ENCODE measurements around the gene SLC39A5. TPM values are rescaled to one million over a fixed set of nuclear protein-coding genes. Genes with fewer than 3 reads are reported as not detected.
A peak's percentile ranks its signal among the peaks of the same experiment; 100 is the strongest.
"Not testable (repeated sequence)": the region's sequence is repeated elsewhere in the genome, so short reads cannot be mapped to it uniquely, and the experiment has no call there.

The SLC39A5 gene
- total RNA-seq, 1 donor from 2014 or later, result not detected

GRCh38 chr12:56244494-56244893, 14.6 kb downstream of the SLC39A5 start:
- no peak for DNase-seq (ENCODE audit: low spot score)

GRCh38 chr12:56247923-56248322, 18.1 kb downstream of the SLC39A5 start:
- DNase-seq (ENCODE audit: low spot score), result no peak

- no peak for DNase-seq (ENCODE audit: low spot score)
Observed at GRCh38 chr12:56248711-56249110, 18.9 kb downstream of the SLC39A5 start.

GRCh38 chr12:56252649-56253048, 22.8 kb downstream of the SLC39A5 start:
- no peak for DNase-seq (ENCODE audit: low spot score)

GRCh38 chr12:56253091-56253490, 23.2 kb downstream of the SLC39A5 start:
- DNase-seq (ENCODE audit: low spot score), result no peak

GRCh38 chr12:56255671-56256070, 25.8 kb downstream of the SLC39A5 start:
- DNase-seq (ENCODE audit: low spot score), result no peak

GRCh38 chr12:56256326-56256960, 26.6 kb downstream of the SLC39A5 start:
- DNase-seq (ENCODE audit: low spot score), result no peak

- DNase-seq (ENCODE audit: low spot score), result no peak
Observed at GRCh38 chr12:56257071-56257470, 27.2 kb downstream of the SLC39A5 start.

GRCh38 chr12:56257491-56258067, 27.7 kb downstream of the SLC39A5 start:
- peak; percentile 22 for DNase-seq (ENCODE audit: low spot score)

- peak; percentile 96 for DNase-seq (ENCODE audit: low spot score)
Observed at GRCh38 chr12:56258068-56258819, 28.4 kb downstream of the SLC39A5 start, which contains the start of gene ANKRD52. TSS of gene ANKRD52 (minus strand) at chr12:56258384. CDS start at chr12:56258269, 115 bp downstream.

- no peak for DNase-seq (ENCODE audit: low spot score)
Observed at GRCh38 chr12:56258820-56259183, 29.0 kb downstream of the SLC39A5 start.

GRCh38 chr12:56260380-56260779, 30.5 kb downstream of the SLC39A5 start:
- no peak for DNase-seq (ENCODE audit: low spot score)

- no peak for DNase-seq (ENCODE audit: low spot score)
Observed at GRCh38 chr12:56260921-56261320, 31.1 kb downstream of the SLC39A5 start.

GRCh38 chr12:56261503-56262232, 31.8 kb downstream of the SLC39A5 start:
- DNase-seq (ENCODE audit: low spot score), result peak; percentile 47

GRCh38 chr12:56262955-56263354, 33.1 kb downstream of the SLC39A5 start:
- not testable (repeated sequence) for DNase-seq (ENCODE audit: low spot score)

GRCh38 chr12:56266068-56266692, 36.3 kb downstream of the SLC39A5 start:
- not testable (repeated sequence) for DNase-seq (ENCODE audit: low spot score)

GRCh38 chr12:56266693-56267442, 37.0 kb downstream of the SLC39A5 start, which contains the start of gene COQ10A:
TSS of gene COQ10A (plus strand) at chr12:56266942. CDS start at chr12:56267119, 177 bp downstream.
- DNase-seq (ENCODE audit: low spot score), result peak; percentile 95

GRCh38 chr12:56267443-56268071, 37.7 kb downstream of the SLC39A5 start:
- DNase-seq (ENCODE audit: low spot score), result no peak

GRCh38 chr12:56271031-56271430, 41.2 kb downstream of the SLC39A5 start:
- DNase-seq (ENCODE audit: low spot score), result peak; percentile 20

GRCh38 chr12:56272468-56272867, 42.6 kb downstream of the SLC39A5 start:
- not testable (repeated sequence) for DNase-seq (ENCODE audit: low spot score)

All from umbilical cord (tissue), 2 donors.